Measurements from ENCODE around the gene TOMT.
A peak's percentile ranks its signal among the peaks of the same experiment; 100 is the strongest.

Gene TOMT, protein sequence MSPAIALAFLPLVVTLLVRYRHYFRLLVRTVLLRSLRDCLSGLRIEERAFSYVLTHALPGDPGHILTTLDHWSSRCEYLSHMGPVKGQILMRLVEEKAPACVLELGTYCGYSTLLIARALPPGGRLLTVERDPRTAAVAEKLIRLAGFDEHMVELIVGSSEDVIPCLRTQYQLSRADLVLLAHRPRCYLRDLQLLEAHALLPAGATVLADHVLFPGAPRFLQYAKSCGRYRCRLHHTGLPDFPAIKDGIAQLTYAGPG
- long read RNA-seq, donor 1, result 0 reads
- long read RNA-seq, donor 2, result 0 reads
- long read RNA-seq, donor 3, result 0 reads
- long read RNA-seq, donor 4, result 0 reads
- long read RNA-seq, donor 5, result 0 reads
- long read RNA-seq, donor 6, result 0 reads
- long read RNA-seq, donor 7, result 0 reads
- long read RNA-seq, donor 8, result 0 reads

DNA sequence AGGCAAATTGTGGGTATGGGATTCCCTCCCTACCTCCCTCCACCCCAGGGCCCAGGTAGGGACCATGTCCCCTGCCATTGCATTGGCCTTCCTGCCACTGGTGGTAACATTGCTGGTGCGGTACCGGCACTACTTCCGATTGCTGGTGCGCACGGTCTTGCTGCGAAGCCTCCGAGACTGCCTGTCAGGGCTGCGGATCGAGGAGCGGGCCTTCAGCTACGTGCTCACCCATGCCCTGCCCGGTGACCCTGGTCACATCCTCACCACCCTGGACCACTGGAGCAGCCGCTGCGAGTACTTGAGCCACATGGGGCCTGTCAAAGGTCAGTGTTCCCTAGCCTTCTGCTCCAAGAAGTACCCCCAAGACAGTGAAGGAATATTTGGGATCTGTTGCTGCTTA, at the start of gene TOMT:
Gene TOMT, plus strand, starts transcription at position 37 of the 400 bp plus-strand sequence. Its CDS starts 28 bp downstream, at position 65.
- no peak for DNase-seq

- DNase-seq, result no peak
These were observed 47.2 kb upstream of the TOMT start for GRCh38 chr11:72058416-72059034.

GRCh38 chr11:72061739-72062396, 43.9 kb upstream of the TOMT start:
- no peak for DNase-seq

- DNase-seq, result no peak
These were observed 38.9 kb upstream of the TOMT start for GRCh38 chr11:72066855-72067254.

GRCh38 chr11:72067266-72067665, 38.5 kb upstream of the TOMT start:
- DNase-seq, result no peak

DNA sequence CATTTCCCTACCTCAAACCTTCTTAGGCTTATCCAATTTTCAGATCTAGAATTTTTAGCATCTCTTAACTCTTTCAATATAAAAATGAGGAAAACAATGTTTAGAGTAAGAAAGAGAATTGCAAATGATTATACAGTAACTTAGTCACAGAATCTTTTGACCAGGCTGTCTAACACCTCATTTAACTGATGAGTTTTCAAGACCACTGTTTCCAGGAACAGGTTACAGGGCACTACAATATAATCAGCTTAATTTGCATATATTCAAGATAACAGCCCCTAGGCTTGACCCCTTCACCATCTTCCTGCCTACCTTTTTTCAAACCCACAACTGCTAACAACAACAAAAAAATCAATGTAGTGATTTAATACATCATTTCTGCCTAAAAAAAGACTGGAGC, 38.0 kb upstream of the TOMT start:
- DNase-seq, result no peak

GRCh38 chr11:72069200-72069599, 36.5 kb upstream of the TOMT start:
- DNase-seq, result no peak

DNA sequence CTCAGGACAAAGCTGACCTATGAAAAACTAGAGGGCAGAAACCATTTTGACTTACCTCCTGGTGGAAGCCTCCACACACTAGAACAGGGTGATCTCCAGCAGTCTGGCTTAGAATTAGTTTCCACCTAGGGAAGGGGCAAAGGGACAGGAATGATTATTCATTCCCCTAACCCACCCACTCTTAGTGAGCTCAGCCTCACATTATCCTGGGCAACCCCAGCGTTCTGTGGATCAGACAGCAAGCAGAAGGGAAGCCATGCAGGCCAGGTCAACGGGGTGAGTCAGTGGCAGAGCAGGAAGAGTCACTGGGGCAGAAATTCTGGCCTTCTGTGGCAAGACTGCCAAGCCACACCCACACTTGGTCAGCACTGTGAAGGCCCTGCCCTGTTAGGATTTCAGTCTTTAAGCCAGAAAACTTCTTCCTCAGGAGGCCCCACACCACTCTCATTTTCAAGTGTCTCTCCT, 35.9 kb upstream of the TOMT start:
- no peak for DNase-seq

DNA sequence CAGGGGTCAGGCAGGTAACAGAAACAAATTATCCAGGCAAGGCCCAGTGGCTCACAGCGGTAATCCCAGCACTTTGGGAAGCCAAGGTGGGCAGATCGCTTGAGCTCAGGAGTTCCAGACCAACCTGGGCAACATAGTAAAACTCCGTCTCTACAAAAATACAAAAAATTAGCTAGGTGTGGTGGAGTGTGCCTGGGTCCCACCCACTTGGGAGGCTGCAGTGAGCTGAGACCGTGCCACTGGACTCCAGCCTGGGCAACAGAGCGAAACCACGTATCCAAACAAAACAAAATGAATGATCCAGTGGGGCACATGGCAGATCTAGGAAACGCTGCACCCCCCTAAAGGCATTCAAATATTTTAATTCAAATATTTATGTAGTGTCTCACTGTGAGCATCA, 35.2 kb upstream of the TOMT start:
- DNase-seq, result no peak

DNA sequence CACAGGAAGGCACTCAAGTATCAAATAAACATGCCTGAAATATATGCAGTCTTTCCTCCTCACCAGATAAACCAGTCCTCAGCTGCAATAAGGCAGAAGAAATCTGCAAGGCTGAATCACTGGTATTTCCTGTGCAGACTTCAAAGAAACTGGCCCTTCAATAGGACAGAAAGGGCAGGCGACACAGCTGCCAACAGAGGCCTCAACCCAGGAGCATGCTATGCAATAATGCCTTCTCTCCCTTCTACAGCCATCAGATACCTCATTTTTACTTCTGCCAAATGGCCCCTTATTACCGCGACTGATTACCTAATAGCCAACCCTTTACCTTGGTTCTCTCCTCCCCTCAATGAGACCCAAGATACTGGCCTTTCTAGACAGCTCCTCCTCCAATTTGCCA, 33.4 kb upstream of the TOMT start:
- DNase-seq, result no peak

- DNase-seq, result no peak
These were observed 30.6 kb upstream of the TOMT start for GRCh38 chr11:72075109-72075508.

DNA sequence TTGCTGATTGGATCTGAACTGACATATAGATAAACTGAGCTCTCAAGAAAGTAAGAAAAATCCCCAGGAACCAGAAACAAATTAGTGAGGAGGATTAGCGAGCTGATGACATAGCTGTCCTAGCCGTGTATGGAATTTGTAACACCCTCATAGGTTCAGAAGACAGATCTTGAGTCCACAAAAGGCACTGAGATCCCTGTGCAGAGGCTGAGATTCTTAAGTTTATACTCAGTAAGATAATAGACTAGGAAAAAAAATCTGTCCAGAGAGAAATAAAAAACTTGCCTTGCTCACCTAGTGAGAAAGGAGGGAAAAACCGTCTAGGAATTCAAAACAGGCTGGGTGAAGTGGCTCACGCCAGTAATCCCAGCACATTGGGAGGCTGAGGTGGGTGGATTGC, 30.0 kb upstream of the TOMT start:
- DNase-seq, result no peak

GRCh38 chr11:72078477-72078876, 27.2 kb upstream of the TOMT start:
- DNase-seq, result no peak

- peak; percentile 55 for DNase-seq
These were observed 25.9 kb upstream of the TOMT start for GRCh38 chr11:72079819-72080325.

- peak; percentile 97 for DNase-seq
These were observed 25.2 kb upstream of the TOMT start, which contains the start of the genes LRRC51 and NUMA1 for GRCh38 chr11:72080326-72081183. TSS of gene LRRC51 (plus strand) at chr11:72080850. CDS start at chr11:72089084, 8,234 bp downstream. TSS of gene NUMA1 (minus strand) at chr11:72080542. CDS start at chr11:72035943, 44,599 bp downstream.

- no peak for DNase-seq
These were observed 24.5 kb upstream of the TOMT start for GRCh38 chr11:72081184-72081644.

GRCh38 chr11:72081821-72082453, 23.8 kb upstream of the TOMT start:
- DNase-seq, result no peak

DNA sequence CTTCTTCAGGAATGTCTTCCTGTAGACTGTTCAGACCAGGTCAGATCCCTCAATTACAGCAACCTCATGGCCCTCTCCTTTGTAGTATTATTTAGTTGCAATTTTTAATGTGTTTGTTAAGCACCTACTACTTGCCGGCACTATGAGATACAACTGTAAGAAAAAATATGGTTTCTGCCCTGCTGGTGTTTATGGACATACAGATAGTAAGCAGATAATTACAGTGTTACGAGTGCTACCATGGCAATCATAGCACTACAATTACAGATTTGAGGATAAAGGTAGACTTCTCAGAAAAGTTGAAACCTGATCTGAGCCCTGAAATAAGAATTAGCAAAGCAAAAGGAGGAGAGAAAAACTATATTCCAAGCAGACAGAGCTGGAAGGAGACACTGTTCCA, 22.3 kb upstream of the TOMT start:
- DNase-seq, result no peak

DNA sequence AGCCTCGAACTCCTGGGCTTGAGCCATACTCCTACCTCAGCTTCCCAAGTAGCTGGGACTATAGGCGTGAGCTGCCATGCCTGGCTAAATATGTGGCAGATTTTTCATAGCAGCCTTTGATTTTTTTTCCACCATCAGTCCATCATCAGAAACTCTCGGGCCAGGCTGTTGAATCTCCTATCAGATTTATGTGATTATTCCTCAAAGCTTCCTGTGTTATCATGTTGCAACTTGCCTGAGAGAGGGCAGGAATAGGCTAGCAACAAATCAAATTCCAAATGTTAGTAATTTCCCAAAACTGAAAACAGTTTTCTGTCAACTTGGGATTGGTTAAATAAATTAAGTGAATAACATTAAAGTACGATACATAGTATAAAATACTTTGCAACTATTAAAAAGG, 21.6 kb upstream of the TOMT start:
- no peak for DNase-seq

DNA sequence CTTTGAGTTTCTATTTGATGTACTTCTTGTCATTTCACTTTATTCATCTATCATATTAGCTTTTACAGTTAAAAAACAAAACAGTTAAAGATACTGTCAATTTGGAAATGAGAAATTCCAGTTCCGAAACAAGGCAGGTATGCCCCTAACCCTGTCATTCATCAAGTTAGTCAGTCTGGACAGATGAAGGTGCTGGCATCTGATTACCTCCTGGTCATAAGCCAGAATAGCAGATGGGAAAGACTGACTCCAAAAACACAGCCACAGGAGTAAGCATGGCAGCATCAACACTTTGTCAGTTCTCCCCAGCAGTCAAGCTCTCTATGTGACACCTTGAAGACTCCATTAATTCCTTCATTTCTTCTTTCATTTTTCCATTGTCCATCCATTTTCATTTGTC, 20.8 kb upstream of the TOMT start:
- DNase-seq, result no peak

DNA sequence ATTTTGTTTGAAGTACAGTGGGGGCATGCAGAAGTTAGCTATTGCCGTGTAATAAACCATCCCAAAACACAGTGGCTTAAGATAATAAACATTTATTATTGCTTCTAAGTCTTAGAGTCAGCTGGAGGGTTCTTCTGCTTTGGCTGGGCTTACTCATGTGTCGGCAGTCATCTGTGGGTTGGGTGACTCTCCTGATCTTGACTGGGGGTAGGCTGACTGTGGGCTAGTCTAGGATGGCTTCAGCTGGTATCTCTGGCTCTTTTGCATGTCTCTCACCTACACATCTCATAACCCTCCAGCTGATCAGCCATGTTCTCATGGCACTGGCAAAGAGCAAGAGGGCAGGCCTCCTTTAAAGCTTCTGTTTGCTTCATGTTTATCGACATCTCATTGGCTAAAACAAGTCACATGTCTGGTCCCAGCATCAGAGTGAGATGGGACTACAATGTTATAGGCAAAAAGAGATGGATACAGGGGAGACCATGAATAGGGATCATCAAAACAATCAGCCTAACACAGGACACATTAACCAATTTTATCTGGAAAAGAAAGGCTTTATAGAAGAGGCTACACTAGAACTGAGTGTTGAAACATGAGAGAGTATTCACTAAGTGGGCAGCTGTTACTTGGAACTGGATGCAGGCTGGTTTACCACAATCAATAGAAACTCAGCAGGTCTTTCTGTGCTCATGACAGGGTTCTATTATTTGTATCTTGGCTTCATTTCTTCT, 19.9 kb upstream of the TOMT start:
- DNase-seq, result no peak

Data from right kidney (tissue), 9 donors.